ENCODE results near the gene NEK7.

- TF ChIP-seq POLR2A (IDR thresholded peaks at IDR 0.05) (no peak), CTCF (IDR thresholded peaks at IDR 0.05) (no peak), EP300 (IDR thresholded peaks at IDR 0.05) (no peak)
Measured at GRCh38 chr1:198214924-198215323, 58.1 kb downstream of the NEK7 start.

All from tibial nerve (tissue), 4 donors.